Tibial nerve (tissue), 4 donors: ENCODE data around the gene GUCY1A1. TPM values are rescaled to one million over a fixed set of nuclear protein-coding genes. Genes with fewer than 3 reads are reported as not detected.
A peak's percentile ranks its signal among the peaks of the same experiment; 100 is the strongest.

ENCODE experiments used
- DNase-seq, 2 donors: peaks; one replicate each; pipeline ENCODE4 v3.0.0-alpha.2; 2019; ENCODE audit warnings: low spot score in 2 of 2
- H3K27ac ChIP-seq, 4 donors: fragments of 200-600 bp; sonication (generic) in 3 of 4; one replicate each; pipeline ENCODE4 v1.5.1; 2017 to 2019; ENCODE audit warnings: mild to moderate bottlenecking in 1 of 4
- H3K27me3 ChIP-seq, 2 donors: fragments of 200-600 bp; sonication (generic) in 1 of 2; one replicate each; pipeline versions ENCODE4 v1.5.1 to v1.6.0; 2017 to 2019
- H3K36me3 ChIP-seq, 3 donors: fragments of 200-600 bp; sonication (generic); one replicate each; pipeline ENCODE4 v1.5.1; 2018 to 2019
- H3K4me1 ChIP-seq, 4 donors: fragments of 200-600 bp; sonication (generic) in 3 of 4; one replicate each; pipeline ENCODE4 v1.5.1; 2017 to 2019
- H3K4me3 ChIP-seq, 4 donors: fragments of 200-600 bp; sonication (generic) in 3 of 4; one replicate each; pipeline ENCODE4 v1.5.1; 2017 to 2019; ENCODE audit warnings: mild to moderate bottlenecking in 1 of 4, moderate library complexity in 1 of 4
- H3K9me3 ChIP-seq, 4 donors: fragments of 200-600 bp; sonication (generic) in 3 of 4; one replicate each; pipeline ENCODE4 v1.5.1; 2017 to 2019
- EP300 ChIP-seq, 2 donors: sonication (generic); formaldehyde crosslinking; IDR thresholded peaks; one replicate each; pipeline ENCODE4 v1.6.1; 2017; ENCODE audit warnings: antibody characterized with exemption in 2 of 2, mild to moderate bottlenecking in 1 of 2
- POLR2A ChIP-seq, 2 donors: fragments of 450-650 bp; IDR thresholded peaks; one replicate each; pipeline ENCODE4 v1.6.1; 2017; ENCODE audit warnings: antibody characterized with exemption in 2 of 2, mild to moderate bottlenecking in 2 of 2, moderate library complexity in 2 of 2
- WGBS, 2 donors: methylation state at CpG; one replicate each; pipeline ENCODE4 v1.1.5; 2018; 5-methylcytosine and 5-hydroxymethylcytosine counted together
- total RNA-seq, 4 donors: library from RNA; depleted of rRNA; stranded (reverse); fragments of >200 nt; gene quantifications; one replicate each; pipeline ENCODE4 v1.1.0, GENCODE V29; 2016
- TF ChIP-seq, protein P1 (sequence below), 5 experiments: fragments of 200-600 bp in 3 of 5; fragments of 450-650 bp in 2 of 5; sonication (generic) in 3 of 5; IDR thresholded peaks; one replicate each; pipeline ENCODE4 v1.5.1; 2016 to 2019; ENCODE audit warnings: antibody characterized with exemption in 5 of 5, mild to moderate bottlenecking in 3 of 5, moderate library complexity in 2 of 5

The GUCY1A1 gene
- total RNA-seq, 4 donors from 2014 or later: 6.7 to 20.3 (median 9.3) TPM

DNA sequence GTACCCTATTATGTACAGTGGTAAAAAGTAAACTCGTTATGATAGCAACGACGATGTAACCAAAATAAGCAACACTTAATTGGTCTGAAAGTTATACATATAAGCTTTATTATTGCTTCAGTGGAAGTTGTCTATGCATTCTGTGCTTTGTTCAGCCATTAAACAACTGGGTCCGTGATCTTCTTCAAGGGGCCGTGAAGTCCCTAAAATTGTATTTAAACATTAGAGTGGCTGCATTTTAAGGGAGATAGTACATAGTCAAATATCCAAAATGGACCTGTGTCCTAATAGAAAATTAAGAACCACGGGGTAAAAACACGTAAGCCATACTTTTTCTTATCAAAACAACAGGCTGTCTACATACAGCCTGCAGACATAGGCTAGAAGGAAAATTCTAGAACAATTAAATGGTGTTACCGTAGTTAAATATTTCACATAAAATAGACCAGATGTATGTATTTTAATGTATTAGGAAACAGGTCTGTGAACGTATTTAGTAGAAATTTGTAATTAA is 2.1 kb downstream of the GUCY1A1 start:
- WGBS, 2 donors: 47 to 50% methylated on average over 9 of the region's 9 CpGs
- Histone ChIP-seq H3K36me3 (no peaks in the 10 kb centered on the region), H3K4me3 (peak overlapping the region in 2 of 4 donors; percentile 1 to 66), H3K27me3 (peaks cover 0 to 15% of the 10 kb centered on the region in 2 donors), H3K9me3 (no peaks in the 10 kb centered on the region), H3K27ac (peak overlapping the region in 1 of 4 donors; percentile 16), H3K4me1 (peaks cover 0 to 17% (median 0%) of the 10 kb centered on the region in 4 donors)
- TF ChIP-seq, protein P1, sequence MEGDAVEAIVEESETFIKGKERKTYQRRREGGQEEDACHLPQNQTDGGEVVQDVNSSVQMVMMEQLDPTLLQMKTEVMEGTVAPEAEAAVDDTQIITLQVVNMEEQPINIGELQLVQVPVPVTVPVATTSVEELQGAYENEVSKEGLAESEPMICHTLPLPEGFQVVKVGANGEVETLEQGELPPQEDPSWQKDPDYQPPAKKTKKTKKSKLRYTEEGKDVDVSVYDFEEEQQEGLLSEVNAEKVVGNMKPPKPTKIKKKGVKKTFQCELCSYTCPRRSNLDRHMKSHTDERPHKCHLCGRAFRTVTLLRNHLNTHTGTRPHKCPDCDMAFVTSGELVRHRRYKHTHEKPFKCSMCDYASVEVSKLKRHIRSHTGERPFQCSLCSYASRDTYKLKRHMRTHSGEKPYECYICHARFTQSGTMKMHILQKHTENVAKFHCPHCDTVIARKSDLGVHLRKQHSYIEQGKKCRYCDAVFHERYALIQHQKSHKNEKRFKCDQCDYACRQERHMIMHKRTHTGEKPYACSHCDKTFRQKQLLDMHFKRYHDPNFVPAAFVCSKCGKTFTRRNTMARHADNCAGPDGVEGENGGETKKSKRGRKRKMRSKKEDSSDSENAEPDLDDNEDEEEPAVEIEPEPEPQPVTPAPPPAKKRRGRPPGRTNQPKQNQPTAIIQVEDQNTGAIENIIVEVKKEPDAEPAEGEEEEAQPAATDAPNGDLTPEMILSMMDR (IDR thresholded peaks at IDR 0.05): no peak
- no peak for TF ChIP-seq POLR2A (IDR thresholded peaks at IDR 0.05)
- no peak for TF ChIP-seq EP300 (IDR thresholded peaks at IDR 0.05)
- DNase-seq: no peak

GRCh38 chr4:155672342-155672741 is 5.7 kb downstream of the GUCY1A1 start:
- H3K27me3 ChIP-seq: peaks cover 0 to 11% of the 10 kb centered on the region in 2 donors
- WGBS, 2 donors: 67% methylated on average over 2 of the region's 2 CpGs
- no peak overlapping the region for H3K27ac ChIP-seq
- peaks cover 0 to 8% (median 0%) of the 10 kb centered on the region in 4 donors for H3K4me1 ChIP-seq
- TF ChIP-seq, protein P1 (IDR thresholded peaks at IDR 0.05): no peak
- no peak for TF ChIP-seq POLR2A (IDR thresholded peaks at IDR 0.05)
- TF ChIP-seq EP300 (IDR thresholded peaks at IDR 0.05): no peak
- no peak for DNase-seq
- no peak overlapping the region for H3K4me3 ChIP-seq
- no peaks in the 10 kb centered on the region for H3K36me3 ChIP-seq
- H3K9me3 ChIP-seq: no peaks in the 10 kb centered on the region

DNA sequence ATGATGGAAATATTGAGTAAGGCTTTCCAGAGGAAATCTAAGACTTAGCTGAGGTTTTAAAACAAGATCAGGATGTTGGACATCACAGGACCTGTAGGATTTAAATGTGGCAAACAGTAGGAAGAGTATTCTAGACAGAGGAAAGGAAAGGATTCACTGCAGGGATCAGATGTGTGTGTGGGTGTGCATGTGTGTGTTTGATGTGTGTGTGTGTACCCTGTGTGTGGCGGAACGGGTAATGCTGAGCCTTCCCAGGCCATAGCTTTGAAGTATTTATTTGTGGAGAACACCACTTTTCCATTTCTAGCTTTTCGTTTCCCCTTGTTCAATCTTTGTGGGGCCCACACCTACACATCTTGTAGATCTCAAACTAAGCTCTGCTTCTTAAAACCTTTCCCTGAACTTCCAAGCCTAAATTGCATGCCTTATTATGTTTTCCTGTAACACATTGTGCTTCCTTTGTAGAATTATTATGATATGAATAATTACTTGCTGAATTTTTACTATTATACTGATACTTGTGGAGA is 6.9 kb downstream of the GUCY1A1 start:
- H3K4me3 ChIP-seq: no peak overlapping the region
- 81 to 82% methylated on average over 3 of the region's 3 CpGs for WGBS, 2 donors
- TF ChIP-seq POLR2A (IDR thresholded peaks at IDR 0.05) (no peak), EP300 (IDR thresholded peaks at IDR 0.05) (no peak)
- TF ChIP-seq, protein P1 (IDR thresholded peaks at IDR 0.05): no peak

GRCh38 chr4:155674669-155675071 is 8.0 kb downstream of the GUCY1A1 start:
- WGBS, 2 donors: 67% methylated on average over 6 of the region's 6 CpGs
- TF ChIP-seq POLR2A (IDR thresholded peaks at IDR 0.05) (no peak), EP300 (IDR thresholded peaks at IDR 0.05) (no peak)
- TF ChIP-seq, protein P1 (IDR thresholded peaks at IDR 0.05): no peak
- Histone ChIP-seq H3K4me1 (peaks cover 0 to 3% (median 0%) of the 10 kb centered on the region in 4 donors), H3K4me3 (no peak overlapping the region), H3K36me3 (no peaks in the 10 kb centered on the region), H3K27ac (no peak overlapping the region), H3K9me3 (no peaks in the 10 kb centered on the region), H3K27me3 (no peaks in the 10 kb centered on the region)
- DNase-seq: no peak

More for the DNA sequence above, 6.9 kb downstream of the GUCY1A1 start:
- Histone ChIP-seq H3K27me3 (peaks cover 0 to 5% of the 10 kb centered on the region in 2 donors), H3K36me3 (no peaks in the 10 kb centered on the region), H3K9me3 (no peaks in the 10 kb centered on the region), H3K27ac (no peak overlapping the region), H3K4me1 (peaks cover 0 to 3% (median 0%) of the 10 kb centered on the region in 4 donors)
- DNase-seq: no peak

DNA sequence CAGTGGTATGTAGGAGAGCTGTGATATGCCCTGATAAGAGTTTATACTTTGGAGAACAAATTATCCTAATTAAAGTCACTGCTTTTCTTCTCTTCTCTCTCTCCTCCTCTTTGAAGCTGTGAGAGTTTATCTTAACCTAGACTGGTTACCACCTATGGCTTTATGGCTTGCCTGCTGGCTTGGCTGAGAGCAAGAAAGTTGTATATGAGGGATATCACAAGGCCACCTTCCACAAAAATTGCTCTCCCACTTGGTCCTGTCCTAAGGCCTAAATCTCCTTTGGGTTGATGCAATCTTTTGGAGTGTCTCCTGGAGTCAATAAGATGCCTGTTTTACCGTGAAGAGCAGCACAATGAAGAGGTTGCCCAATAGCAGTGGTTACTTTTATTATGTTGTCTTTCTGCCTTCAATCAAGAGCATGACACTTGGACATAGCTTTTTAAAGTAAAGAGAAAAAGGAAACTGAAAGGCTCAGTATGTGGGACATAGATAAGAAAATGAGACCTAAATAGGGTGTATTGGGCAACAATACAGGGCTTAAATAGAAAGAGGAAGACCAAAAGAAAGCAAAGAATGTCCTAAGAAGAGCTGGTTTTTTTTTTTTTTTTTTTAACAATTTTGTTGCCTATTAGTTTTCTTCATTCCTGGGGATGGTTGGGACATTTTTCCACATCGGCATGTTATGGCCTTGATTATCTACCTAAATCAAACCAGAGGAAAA is 9.2 kb downstream of the GUCY1A1 start:
- Histone ChIP-seq H3K4me1 (peaks cover 0 to 3% (median 0%) of the 10 kb centered on the region in 4 donors), H3K36me3 (no peaks in the 10 kb centered on the region), H3K27me3 (no peaks in the 10 kb centered on the region), H3K4me3 (no peak overlapping the region), H3K27ac (no peak overlapping the region), H3K9me3 (no peaks in the 10 kb centered on the region)
- TF ChIP-seq, protein P1 (IDR thresholded peaks at IDR 0.05): no peak
- TF ChIP-seq EP300 (IDR thresholded peaks at IDR 0.05) (no peak), POLR2A (IDR thresholded peaks at IDR 0.05) (no peak)
- DNase-seq: no peak
- WGBS, 2 donors: 32 to 37% methylated on average over 2 of the region's 2 CpGs
